ENCODE results near the gene CXCL1.

Gene CXCL1

GRCh38 chr4:73875401-73875800, 6.2 kb downstream of the CXCL1 start:
- TF ChIP-seq ZFX (IDR thresholded peaks at IDR 0.05) (no peak), CTCF (conservative IDR thresholded peaks at IDR 0.05) (no peak)
- no peak overlapping the region for H3K27ac ChIP-seq

GRCh38 chr4:73883306-73883705, 14.1 kb downstream of the CXCL1 start:
- no peak overlapping the region for H3K27ac ChIP-seq
- no peak for TF ChIP-seq ZFX (IDR thresholded peaks at IDR 0.05)
- no peak for TF ChIP-seq CTCF (conservative IDR thresholded peaks at IDR 0.05)

- H3K27ac ChIP-seq: no peak overlapping the region
- TF ChIP-seq ZFX (IDR thresholded peaks at IDR 0.05) (no peak), CTCF (conservative IDR thresholded peaks at IDR 0.05) (no peak)
Measured at GRCh38 chr4:73885574-73886267, 16.5 kb downstream of the CXCL1 start.

GRCh38 chr4:73891326-73891725, 22.1 kb downstream of the CXCL1 start:
- H3K27ac ChIP-seq: no peak overlapping the region
- TF ChIP-seq CTCF (conservative IDR thresholded peaks at IDR 0.05): no peak
- TF ChIP-seq ZFX (IDR thresholded peaks at IDR 0.05): no peak

- TF ChIP-seq CTCF (conservative IDR thresholded peaks at IDR 0.05): no peak
- no peak for TF ChIP-seq ZFX (IDR thresholded peaks at IDR 0.05)
- H3K27ac ChIP-seq: no peak overlapping the region
Measured at GRCh38 chr4:73891739-73892405, 22.7 kb downstream of the CXCL1 start.

- no peak for TF ChIP-seq CTCF (conservative IDR thresholded peaks at IDR 0.05)
- no peak for TF ChIP-seq ZFX (IDR thresholded peaks at IDR 0.05)
Measured at GRCh38 chr4:73892966-73893365, 23.8 kb downstream of the CXCL1 start.

GRCh38 chr4:73894001-73894400, 24.8 kb downstream of the CXCL1 start:
- H3K27ac ChIP-seq: no peak overlapping the region
- TF ChIP-seq CTCF (conservative IDR thresholded peaks at IDR 0.05) (no peak), ZFX (IDR thresholded peaks at IDR 0.05) (no peak)

More at GRCh38 chr4:73892966-73893365, 23.8 kb downstream of the CXCL1 start:
- H3K27ac ChIP-seq: no peak overlapping the region

Data from C4-2B (cell line).